Activated B cell treated with CpG ODN at 0.5 μM for 24 hours (primary cell): Measurements from ENCODE around the gene UCN2. TPM values are rescaled to one million over a fixed set of nuclear protein-coding genes. Genes with fewer than 3 reads are reported as not detected.

Source experiments
- ATAC-seq: fragments of 200-7000 bp; cut with Tn5 transposase; one replicate; pipeline ENCODE4 v1.10.0; 2021; ENCODE audit warnings: low read depth, mild to moderate bottlenecking, moderate library complexity
- CTCF ChIA-PET: fragments of 350-600 bp; sonication (Branson Sonifier 250); formaldehyde crosslinking; loops from one replicate; lab custom pipeline; 2021; ENCODE audit warnings: antibody characterized with exemption; lab: Charles Lee
- POLR2A ChIA-PET: fragments of 350-600 bp; sonication (Branson Sonifier 250); formaldehyde crosslinking; loops from one replicate; lab custom pipeline; 2021; ENCODE audit warnings: antibody characterized with exemption; lab: Charles Lee
- DNase-seq: peaks from one replicate; pipeline ENCODE4 v3.0.0; 2022
- H3K27ac Mint-ChIP-seq: one replicate; pipeline ENCODE4 v1.8.0; 2020; ENCODE audit warnings: mixed read lengths
- H3K27me3 Mint-ChIP-seq: one replicate; pipeline ENCODE4 v1.8.0; 2021; ENCODE audit warnings: mixed read lengths
- H3K36me3 Mint-ChIP-seq: one replicate; pipeline ENCODE4 v1.8.0; 2021; ENCODE audit warnings: low read depth, mixed read lengths
- H3K4me1 Mint-ChIP-seq: one replicate; pipeline ENCODE4 v1.8.0; 2021; ENCODE audit warnings: mixed read lengths
- H3K4me3 Mint-ChIP-seq: one replicate; pipeline ENCODE4 v1.8.0; 2020; ENCODE audit warnings: mild to moderate bottlenecking, mixed read lengths
- H3K9me3 Mint-ChIP-seq: one replicate; pipeline ENCODE4 v1.8.0; 2020; ENCODE audit warnings: mixed read lengths
- CTCF ChIP-seq: fragments of 200-600 bp; IDR thresholded peaks from one replicate; pipeline ENCODE4 v1.8.0; 2022; ENCODE audit warnings: antibody characterized with exemption, mild to moderate bottlenecking
- intact Hi-C: fragments of 100-400 bp; cut with micrococcal nuclease; formaldehyde crosslinking; loops from one replicate; pipeline ENCODE4 v1.15.1; 2024
- total RNA-seq: library from RNA; stranded (reverse); gene quantifications from 2 replicates; pipeline ENCODE4 v1.2.3, GENCODE V29; 2022

The UCN2 gene
- total RNA-seq, 1 donor from 2014 or later = not detected

GRCh38 chr3:48548729-48549705 is 14.6 kb downstream of the UCN2 start:
- ATAC-seq (peak; percentile 100), DNase-seq (peak; percentile 66)
- H3K27ac Mint-ChIP-seq = no peak overlapping the region
- H3K36me3 Mint-ChIP-seq = no peaks in the 10 kb centered on the region
- TF ChIP-seq CTCF = no peak
- intact Hi-C loops = loop anchor here (1.0 to 2.0 kb wide), 6 partner anchors 42 to 317 kb away; no protein-coding TSS in a partner anchor
- CTCF ChIA-PET = interaction anchor here (0.6 to 7.6 kb wide), 13 partner anchors 12 to 754 kb away, joined by 3 to 90 read pairs (median 4); partner anchors contain the start of genes CELSR3 and UQCRC1
- H3K4me1 Mint-ChIP-seq = no peaks in the 10 kb centered on the region
- no peaks in the 10 kb centered on the region for H3K9me3 Mint-ChIP-seq
- no peaks in the 10 kb centered on the region for H3K27me3 Mint-ChIP-seq
- POLR2A ChIA-PET = interaction anchor here (0.6 to 1.6 kb wide), 2 partner anchors 82 to 148 kb away, joined by 3 to 6 read pairs; no protein-coding TSS in a partner anchor
- H3K4me3 Mint-ChIP-seq = no peak overlapping the region

GRCh38 chr3:48548126-48548525 is 15.5 kb downstream of the UCN2 start:
- intact Hi-C loops = loop anchor here (1.0 to 2.0 kb wide), 6 partner anchors 41 to 316 kb away; no protein-coding TSS in a partner anchor
- Mint-ChIP-seq H3K4me3 (no peak overlapping the region), H3K4me1 (no peaks in the 10 kb centered on the region), H3K27ac (no peak overlapping the region), H3K27me3 (no peaks in the 10 kb centered on the region), H3K36me3 (no peaks in the 10 kb centered on the region), H3K9me3 (no peaks in the 10 kb centered on the region)
- CTCF ChIA-PET = interaction anchor here (0.8 to 7.6 kb wide), 4 partner anchors 82 to 148 kb away, joined by 4 to 90 read pairs (median 22); partner anchors contain the start of genes CCDC51 and TMA7
- no peak for ATAC-seq
- POLR2A ChIA-PET = interaction anchor here (1.6 kb wide), 1 partner anchor 147 kb away, joined by 3 read pairs; no protein-coding TSS in a partner anchor
- no peak for DNase-seq
- TF ChIP-seq CTCF = no peak

- no peak for DNase-seq
- no peak for ATAC-seq
- no peaks in the 10 kb centered on the region for H3K4me1 Mint-ChIP-seq
- no peaks in the 10 kb centered on the region for H3K27me3 Mint-ChIP-seq
- no peaks in the 10 kb centered on the region for H3K36me3 Mint-ChIP-seq
- CTCF ChIA-PET = interaction anchor here (7.6 kb wide), 1 partner anchor 146 kb away, joined by 90 read pairs; no protein-coding TSS in a partner anchor
- POLR2A ChIA-PET = no interaction called here
- no peak overlapping the region for H3K4me3 Mint-ChIP-seq
- peaks cover 2% of the 10 kb centered on the region for H3K9me3 Mint-ChIP-seq
- intact Hi-C loops = no loop called here
- TF ChIP-seq CTCF = no peak
- no peak overlapping the region for H3K27ac Mint-ChIP-seq
These were observed 17.3 kb downstream of the UCN2 start for GRCh38 chr3:48546203-48546829.

- ChIA-PET POLR2A (no interaction called here), CTCF (no interaction called here)
- H3K9me3 Mint-ChIP-seq = peaks cover 2% of the 10 kb centered on the region
- TF ChIP-seq CTCF = no peak
- H3K36me3 Mint-ChIP-seq = no peaks in the 10 kb centered on the region
- no peaks in the 10 kb centered on the region for H3K4me1 Mint-ChIP-seq
- H3K27me3 Mint-ChIP-seq = no peaks in the 10 kb centered on the region
- intact Hi-C loops = no loop called here
- ATAC-seq = no peak
- DNase-seq = no peak
- H3K4me3 Mint-ChIP-seq = no peak overlapping the region
- H3K27ac Mint-ChIP-seq = no peak overlapping the region
These were observed 19.4 kb downstream of the UCN2 start for GRCh38 chr3:48544141-48544540.
